HL-60/S4 treated with phorbol 12-myristate 13-acetate at 8.2 ng/mL for 4 days and 3 days (cell line): ENCODE results near the gene ACAP1.

Source experiments
- in situ Hi-C: fragments of 300-500 bp; cut with MboI; formaldehyde crosslinking; loops from 2 replicates; pipeline ENCODE4 v1.15.0; 2022; ENCODE audit warnings: low sequenced_read_pairs

ACAP1 gene, protein sequence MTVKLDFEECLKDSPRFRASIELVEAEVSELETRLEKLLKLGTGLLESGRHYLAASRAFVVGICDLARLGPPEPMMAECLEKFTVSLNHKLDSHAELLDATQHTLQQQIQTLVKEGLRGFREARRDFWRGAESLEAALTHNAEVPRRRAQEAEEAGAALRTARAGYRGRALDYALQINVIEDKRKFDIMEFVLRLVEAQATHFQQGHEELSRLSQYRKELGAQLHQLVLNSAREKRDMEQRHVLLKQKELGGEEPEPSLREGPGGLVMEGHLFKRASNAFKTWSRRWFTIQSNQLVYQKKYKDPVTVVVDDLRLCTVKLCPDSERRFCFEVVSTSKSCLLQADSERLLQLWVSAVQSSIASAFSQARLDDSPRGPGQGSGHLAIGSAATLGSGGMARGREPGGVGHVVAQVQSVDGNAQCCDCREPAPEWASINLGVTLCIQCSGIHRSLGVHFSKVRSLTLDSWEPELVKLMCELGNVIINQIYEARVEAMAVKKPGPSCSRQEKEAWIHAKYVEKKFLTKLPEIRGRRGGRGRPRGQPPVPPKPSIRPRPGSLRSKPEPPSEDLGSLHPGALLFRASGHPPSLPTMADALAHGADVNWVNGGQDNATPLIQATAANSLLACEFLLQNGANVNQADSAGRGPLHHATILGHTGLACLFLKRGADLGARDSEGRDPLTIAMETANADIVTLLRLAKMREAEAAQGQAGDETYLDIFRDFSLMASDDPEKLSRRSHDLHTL

DNA sequence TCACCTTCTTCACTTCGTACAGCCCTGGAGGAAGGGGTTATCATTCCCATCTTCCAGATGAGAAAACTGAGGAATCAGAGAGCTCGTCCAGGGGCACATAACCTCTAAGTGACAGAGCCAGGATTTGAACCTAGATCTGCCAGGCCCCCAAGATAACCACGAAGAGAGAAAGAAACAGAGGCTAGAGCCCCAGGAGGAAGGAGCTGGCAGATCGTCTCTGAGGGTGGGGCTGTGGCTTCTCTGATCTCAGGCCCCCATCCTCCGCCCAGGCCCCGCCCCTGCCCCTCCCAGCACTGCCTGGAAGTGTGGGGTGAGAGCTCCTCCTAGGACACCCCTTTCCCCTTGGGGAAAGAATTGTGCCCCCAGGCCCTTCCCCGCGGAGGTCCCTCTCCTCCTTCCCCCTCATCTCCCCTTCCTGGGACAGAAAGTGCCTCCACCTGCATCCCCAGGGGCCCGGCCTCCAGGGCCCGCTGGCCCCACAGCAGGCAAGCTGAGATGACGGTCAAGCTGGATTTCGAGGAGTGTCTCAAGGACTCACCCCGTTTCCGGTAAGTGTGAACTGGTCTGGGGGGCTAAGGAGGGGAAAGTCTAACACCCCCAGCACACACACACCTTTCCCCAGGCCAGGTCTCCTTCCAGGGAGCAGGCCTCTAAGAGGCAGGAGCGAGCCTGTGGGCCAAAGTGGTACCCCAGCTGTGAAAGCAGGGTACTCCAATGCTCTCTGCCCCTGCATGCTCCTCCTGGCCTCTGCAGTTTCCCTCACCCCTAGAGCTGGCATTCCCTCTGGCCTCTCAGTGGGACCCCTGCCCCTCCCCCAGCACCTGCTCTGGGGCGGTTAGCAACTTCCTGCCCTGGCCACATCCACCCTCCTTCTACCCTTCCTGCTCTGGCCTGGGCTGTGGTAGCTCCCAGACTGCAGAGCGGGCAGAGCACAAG is at the start of gene ACAP1:
ACAP1 (plus strand) TSS at position 290 of the 936 bp plus-strand sequence; CDS start at position 496, 206 bp downstream.
- in situ Hi-C loops, result loop anchor here (25.0 kb wide), 1 partner anchor 351 kb away; the partner anchor contains the start of genes TP53 and WRAP53

DNA sequence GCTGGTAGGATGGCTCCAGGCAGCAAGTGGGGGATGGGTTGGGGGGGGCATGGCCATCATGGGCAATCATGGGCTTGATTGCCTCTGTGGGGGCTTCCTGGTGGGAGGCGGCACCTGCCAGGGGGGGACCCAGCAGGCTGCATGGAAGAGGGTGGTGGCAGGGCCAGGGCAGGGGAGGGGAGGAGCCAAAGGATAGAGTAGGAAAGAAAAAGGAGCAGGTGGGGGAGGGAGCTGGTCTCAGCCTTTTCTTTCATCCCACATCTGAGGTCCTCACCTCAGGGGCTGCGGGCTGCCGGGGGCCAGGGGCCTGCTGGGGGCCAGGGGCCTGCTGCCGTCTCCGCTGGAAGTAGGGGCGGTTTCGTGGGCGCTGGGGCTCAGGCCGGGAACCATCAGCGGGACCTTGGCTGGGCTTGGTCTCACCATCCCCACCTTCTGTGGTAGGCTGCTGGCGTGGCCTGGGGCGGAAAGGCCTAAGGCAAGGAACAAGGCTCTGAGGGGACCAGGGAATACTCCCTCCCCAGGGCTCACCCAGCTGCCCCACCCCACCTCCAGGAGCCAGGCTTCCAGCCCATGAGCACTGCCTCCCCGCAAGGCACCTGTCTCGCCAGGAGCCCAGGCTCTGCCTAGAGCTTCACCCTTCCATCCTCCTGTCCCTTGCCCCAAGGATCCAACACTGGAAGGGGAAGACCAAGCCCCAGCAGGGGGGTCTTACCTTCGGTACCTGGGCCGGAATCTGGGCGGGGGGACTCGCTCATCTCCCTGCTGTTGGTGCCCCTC is 46.9 kb upstream of the ACAP1 start:
- in situ Hi-C loops, result no loop called here

DNA sequence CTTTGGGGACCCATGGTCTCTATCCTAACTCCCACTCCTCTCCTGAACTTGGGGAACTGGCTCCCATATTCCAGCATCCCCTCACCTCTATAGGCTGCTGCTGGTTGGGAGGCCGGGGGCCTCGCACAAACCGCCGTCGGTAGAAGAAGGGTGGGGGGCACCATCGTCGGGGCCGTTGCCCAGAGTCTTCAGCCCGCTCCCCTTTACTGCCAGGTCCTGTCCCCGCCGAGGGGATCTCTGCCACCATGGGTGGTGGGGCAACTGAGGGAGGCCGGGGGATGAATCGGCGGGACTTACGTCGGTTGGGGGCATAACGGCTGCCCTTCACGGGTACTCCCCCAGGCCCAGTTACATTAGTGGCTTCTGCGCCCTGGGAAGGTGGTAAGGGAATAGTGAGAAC is 46.2 kb upstream of the ACAP1 start:
- in situ Hi-C loops, result no loop called here

DNA sequence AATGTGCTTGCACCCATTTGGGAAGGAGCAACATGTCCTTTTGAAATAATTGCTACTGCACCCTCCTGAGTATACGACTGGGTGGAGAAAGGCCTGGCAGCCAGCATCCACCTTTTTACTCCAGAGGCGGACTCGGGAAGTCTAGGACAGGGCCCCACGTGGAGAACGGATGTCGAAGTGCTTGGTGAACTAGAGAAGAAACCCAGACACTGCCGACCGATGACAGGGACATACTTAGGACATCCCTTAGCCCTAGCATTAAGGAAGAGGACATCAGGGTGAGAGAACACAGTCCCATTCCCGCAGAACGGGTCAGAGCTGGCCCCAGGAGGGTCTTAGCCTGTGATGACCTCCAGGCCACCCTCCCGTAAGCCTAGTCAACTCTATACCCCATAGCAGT is 45.6 kb upstream of the ACAP1 start:
- in situ Hi-C loops, result no loop called here

GRCh38 chr17:7292194-7292593 is 44.1 kb upstream of the ACAP1 start:
- in situ Hi-C loops, result no loop called here

GRCh38 chr17:7292729-7293128 is 43.6 kb upstream of the ACAP1 start:
- in situ Hi-C loops, result no loop called here

GRCh38 chr17:7293159-7293558 is 43.2 kb upstream of the ACAP1 start:
- in situ Hi-C loops, result no loop called here

DNA sequence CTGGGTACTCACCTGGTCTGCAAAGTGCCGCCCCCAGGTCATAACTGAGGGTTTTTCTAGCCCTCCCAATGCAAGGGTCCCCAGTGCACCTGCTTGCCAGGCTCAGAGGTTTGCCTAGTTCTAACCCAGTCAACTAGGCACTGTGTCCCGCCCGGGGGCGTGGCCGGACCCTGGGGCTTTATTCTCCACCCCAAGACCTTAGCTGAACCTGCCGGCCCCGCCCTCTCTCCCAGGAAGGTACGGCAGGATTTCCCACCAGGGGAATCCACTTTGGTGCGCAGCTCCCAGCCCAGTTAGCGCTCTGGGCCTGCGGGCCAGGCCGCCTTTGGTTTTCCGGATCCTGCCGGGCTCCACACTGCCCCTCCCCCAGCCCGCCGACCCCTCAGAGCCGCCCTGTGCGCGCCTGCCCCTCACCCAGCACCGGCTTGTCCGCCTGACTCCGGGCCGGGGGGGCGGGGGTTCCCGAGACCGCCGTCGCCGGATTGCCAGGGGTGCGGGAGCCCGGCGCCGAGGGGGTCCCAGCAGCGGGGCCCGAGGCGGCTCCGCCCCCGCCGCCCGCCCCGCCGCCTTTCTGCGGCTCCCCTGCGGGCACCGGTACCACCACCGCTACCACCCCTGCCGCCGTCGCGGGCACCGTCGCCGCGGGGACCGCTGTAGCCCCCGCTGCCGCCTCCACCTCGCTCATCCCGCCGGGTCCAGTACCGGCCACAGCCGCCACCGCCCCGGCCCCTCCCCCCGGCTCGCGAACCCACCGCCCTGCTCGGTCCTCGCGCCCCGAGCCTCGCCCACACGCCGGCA is 42.3 kb upstream of the ACAP1 start:
- in situ Hi-C loops, result no loop called here

- in situ Hi-C loops, result no loop called here
These were observed 41.6 kb upstream of the ACAP1 start, which contains the start of gene YBX2 for GRCh38 chr17:7294614-7295153. TSS of gene YBX2 (minus strand) at chr17:7294639. CDS start at chr17:7294500, 139 bp downstream.

DNA sequence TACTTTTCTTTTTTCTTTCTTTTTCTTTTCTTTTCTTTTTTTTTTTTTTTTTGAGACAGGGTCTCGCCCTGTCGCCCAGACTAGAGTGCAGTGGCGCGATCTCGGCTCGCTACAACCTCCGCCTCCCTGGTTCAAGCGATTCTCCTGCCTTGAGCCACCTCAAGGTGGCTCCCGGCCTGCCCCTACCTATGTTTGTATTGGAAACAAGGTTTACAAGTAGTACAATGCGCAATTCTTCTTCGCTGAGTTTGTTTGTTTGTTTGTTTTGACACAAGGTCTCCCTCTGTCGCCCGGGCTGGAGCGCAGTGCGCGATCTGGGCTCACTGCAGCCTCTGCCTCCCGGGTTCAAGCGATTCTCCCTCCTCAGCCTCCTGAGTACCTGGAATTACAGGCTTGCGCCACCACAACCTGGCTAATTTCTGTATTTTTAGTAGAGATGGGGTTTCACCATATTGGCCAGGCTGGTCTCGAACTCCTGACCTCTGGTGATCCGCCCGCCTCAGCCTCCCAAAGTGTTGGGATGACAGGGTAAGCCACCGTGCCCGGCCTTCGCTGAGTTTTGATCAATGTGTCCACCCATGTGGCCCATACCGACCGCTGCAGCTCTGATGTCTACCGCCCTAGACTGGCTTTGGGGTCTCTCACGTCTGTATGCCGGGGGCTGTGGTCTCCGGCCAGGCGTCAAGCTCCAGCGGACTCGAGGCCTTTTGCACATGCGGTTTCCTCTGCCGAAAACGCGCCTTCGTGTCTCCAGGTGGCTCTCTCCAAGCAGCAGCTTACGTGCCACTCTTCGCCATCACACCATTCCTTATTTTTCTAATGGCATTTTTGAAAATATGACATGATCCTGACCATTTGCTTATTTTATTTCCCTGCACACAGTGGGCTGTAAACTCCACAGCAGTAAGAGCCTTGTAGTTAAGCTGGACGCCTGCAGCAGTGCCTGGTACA is 40.8 kb upstream of the ACAP1 start:
- in situ Hi-C loops, result no loop called here

- in situ Hi-C loops, result no loop called here
These were observed 40.0 kb upstream of the ACAP1 start for GRCh38 chr17:7296189-7296861.

DNA sequence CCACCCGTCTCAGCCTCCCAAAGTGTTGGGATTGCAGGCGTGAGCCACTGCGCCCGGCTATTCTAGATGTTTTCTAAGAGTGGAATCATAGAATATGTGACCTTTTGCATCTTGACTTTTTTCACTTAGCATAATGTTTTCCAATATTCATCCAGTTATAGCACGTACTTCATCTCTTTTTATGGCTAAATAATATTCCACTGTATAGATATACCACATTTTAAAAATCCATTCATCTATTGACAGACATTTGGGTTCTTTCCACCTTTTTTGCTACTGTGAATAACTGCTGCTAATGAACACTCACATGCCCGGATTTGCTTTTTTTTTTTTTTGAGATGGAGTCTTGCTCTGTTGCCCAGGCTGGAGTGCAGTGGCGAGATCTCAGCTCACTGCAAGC is 32.1 kb upstream of the ACAP1 start:
- in situ Hi-C loops, result no loop called here

- in situ Hi-C loops, result no loop called here
These were observed 29.2 kb upstream of the ACAP1 start, which contains the start of gene EIF5A for GRCh38 chr17:7306911-7307685. TSS of gene EIF5A (plus strand) at chr17:7307628. CDS start at chr17:7309636, 2,008 bp downstream.

GRCh38 chr17:7307686-7308624 is 28.4 kb upstream of the ACAP1 start:
- in situ Hi-C loops, result no loop called here

DNA sequence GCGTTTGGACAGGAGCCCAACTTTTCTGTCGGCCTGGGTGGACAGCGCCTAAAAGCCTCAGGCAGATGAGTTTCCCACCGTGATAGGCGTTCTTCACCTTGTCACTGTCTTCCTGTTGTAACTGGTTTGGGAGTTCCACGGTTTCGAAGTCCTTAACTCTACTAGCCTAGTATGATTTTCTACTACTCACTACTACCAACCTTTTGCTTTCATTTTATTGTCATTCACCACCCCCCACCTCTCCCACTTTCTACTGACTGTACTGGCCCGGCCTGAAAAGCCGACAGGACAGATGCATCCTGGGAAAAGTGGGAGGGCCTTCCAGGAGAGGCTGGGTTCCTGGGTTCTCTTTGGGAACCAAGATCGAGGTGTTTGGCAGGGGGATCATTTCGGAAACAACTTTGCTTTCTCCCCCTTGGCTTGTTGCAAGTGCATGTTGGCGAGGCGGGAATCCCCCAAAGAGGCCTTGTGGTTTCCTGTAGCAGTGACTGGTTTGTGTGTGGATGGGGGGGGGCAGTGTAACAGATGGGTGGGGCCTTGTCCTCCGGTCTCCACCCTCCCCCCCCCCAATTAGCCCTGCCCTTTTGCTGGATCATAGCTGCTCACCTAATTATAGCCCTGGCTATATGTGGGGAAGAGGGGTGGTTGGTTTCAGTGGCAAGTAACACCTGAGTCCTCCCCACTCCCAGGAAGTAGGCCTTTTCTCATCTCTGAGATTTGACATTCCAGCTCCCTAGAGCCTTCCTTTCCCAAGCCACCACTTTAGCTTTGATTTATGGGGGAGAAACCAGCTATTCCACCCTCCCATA is 27.5 kb upstream of the ACAP1 start:
- in situ Hi-C loops, result no loop called here
